Measurements from ENCODE around the gene MYH1.
"Not testable (repeated sequence)": the region's sequence is repeated elsewhere in the genome, so short reads cannot be mapped to it uniquely, and the experiment has no call there.

The MYH1 gene

DNA sequence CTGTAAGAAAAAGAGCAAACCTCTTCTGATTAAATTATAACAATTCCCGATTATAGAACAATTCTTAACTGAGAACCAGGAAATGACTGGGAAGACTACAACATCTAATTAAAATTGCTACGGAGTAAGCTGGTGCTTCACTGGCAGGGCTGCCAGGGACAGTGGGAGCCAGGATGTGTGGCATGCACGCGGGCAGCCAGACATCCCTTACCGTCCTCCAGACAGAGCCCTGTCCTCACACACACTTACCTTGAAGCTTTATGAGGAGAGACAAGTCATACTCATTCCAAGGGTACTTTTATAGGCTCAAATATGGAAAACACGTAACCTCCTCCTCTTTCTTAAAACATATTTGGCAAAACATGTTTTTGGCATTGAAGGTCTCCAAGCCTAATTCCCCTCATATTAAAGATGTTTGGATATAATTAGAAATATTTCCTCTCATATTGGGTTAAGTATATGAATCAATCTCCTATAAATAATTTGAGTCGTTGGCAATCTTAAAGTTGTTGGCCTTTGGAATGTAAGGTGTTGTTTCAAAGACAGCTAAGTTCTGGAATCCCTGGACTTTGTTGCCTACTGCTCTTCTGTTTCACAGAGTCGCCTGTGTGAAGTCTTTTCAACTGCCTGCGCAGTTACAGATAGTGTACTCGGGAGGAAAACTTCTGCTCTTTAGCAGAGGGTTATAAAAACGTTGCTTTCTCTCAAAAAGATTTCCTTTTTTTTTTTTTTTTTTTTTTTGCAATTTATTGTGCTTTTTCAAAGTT, at the start of gene MYH1:
MYH1 (minus strand) TSS at position 272 of the 767 bp plus-strand sequence. CDS start 1,900 bp downstream, outside the sequence.
- DNase-seq: no peak

DNA sequence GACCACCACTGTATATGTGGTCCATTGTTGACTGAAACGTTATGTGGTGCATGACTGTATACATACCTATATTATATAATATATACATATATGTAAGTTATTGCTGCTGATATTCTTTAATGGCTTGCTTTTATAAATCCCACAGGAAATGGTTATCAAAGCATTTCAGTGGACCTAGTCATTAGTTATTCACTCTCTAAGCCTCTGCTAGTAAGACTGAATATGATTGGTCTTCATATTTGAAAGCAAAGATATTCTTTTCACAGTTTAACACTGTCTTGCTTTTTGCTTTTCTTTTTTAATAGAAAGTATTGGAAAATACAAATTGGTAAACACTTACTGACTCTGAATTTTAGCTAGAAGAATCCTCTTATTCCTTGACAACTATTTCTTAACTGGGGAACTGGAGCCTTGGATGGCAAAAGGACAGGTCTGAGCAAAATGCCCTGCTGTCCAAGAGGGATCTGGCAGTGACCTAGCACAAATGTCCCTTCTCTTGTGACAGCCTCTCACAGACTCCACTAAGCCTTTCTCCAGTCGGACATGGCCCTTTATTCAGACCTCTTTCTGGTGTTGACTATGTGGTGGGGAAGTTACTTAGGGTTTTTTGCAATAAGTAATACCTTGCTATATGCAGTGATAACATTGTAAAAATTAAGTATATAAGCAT, 45.8 kb upstream of the MYH1 start:
- no peak for DNase-seq

DNA sequence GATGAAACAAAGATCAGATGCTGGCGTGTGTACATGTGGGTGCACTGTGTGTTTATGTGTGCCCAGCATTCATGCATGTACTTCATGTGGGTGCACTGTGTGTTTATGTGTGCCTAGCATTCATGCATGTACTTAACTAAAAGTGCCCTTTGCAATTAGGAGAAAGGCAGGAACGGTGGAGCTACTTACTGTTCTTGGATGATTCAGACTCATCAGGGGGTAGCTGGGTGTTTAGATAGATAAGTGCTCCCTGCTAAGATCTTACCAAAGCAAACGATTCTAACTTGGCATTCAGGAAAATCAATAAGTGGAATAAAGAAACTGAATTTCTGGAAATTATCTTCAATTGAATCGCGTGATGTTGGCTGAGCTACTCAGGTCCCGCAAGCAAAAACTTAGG, 39.7 kb upstream of the MYH1 start:
- DNase-seq: no peak

- no peak for DNase-seq
Observed at GRCh38 chr17:10557422-10557821, 39.1 kb upstream of the MYH1 start.

GRCh38 chr17:10556301-10557005, 38.1 kb upstream of the MYH1 start:
- DNase-seq: no peak

GRCh38 chr17:10550014-10550413, 31.7 kb upstream of the MYH1 start:
- DNase-seq: no peak

DNA sequence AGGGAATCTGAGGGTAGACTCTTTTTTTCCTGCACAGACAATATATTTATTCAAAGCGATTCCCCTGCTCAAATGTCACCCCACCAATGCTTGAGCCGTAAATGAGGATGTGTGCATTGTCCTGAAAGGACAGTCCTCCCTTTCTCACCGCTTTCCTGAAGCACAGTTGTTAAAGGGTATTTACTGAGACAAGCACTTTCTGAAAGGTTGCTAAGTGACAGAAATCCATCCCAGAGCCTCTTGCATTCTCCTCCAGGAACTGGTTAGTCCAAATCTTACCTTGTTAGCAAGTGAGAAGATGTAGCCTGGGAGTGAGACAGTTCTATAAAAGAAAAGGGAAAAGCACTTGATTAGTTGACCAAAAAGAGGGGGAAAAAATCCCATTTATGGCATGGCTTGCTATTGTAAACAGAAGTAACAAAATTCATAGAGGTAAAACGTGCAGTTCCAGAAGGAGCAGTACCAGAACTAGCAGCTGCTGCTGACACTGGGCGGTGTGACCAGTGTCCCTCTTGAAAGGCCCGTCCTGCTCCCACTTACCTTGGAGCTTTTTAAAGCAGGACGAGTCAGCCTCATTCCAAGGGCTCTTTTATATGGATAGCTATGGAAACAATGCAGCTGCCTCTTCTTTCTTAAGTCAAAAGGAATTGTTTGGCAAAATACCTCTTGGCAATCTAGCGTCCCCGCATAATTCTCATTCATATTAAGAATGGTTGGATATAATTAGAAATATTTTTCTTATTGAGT, 30.9 kb upstream of the MYH1 start, which contains the start of gene MYH2:
MYH2 (minus strand) TSS at position 563 of the 747 bp plus-strand sequence. CDS start 1,738 bp downstream, outside the sequence.
- no peak for DNase-seq

DNA sequence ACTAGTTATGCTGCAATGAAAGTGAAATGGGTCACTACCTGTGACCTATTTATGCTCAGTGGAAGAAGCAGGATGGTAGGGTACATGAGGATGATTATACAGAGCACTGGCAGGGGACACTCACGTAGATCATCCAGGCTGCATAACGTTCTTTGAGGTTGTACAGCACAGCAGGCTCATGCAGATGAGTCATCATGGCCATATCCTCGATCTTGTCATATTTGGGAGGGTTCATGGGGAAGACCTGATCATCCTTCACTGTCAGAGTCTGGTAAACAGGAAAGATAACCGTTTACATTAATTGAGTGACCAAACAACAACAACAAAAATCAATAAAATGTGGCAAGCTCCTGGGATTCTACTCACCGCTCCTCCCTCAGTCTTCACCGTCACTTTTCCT, 29.0 kb upstream of the MYH1 start:
- DNase-seq: no peak

DNA sequence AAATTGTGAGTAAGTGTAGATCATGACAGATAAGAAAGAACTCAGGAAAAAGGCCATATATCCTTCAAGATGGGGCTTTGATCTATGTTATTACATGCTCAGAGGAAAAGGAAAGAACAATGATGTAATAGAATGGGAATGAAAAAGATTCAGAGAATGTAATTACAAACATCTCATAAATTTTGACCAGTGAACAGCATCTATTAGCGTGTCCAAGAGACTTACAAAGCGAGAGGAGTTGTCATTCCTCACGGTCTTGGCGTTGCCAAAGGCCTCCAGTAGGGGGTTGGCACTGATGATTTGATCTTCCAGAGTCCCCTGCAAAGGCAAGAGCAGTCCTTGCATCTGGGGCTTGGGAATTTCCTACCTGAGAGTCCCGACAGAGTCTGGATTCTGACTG, 25.1 kb upstream of the MYH1 start:
- not testable (repeated sequence) for DNase-seq

DNA sequence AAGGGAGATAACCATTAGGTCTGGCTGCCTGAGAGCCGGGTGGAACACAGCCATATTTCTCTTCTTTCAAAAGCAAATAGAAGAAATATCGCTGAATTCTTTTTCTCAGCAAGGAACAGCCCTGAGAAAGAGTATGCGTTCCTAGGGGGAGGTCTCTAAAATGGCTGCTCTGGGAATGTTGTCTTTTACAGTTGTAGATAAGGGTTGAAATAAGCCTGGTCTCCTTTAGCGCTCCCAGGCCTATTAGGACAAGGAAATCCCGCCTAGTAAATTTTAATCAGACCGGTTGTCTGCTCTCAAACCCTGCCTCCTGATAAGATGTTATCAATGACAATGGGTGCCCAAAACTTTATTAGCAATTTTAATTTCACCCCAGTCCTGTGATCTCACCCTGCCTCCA, 22.8 kb upstream of the MYH1 start:
- DNase-seq: not testable (repeated sequence)

DNA sequence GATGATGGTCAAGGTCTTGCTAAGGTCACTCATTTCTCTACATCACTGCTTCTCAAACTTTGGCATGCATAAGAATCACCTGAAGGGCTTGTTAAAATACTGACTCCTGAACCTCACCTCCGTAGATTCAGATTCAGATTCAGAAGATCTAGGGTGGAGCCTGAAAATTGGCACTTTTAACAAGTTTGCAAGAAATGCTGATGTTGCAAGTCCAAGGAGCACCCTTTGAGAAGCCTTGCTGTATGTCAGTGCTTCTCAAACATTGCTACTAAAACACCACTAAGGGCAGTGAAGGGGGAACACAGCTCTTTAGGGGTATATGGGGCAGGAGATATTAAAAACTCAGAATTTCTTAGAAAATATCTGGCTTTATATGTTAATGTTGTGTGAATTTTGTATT, 13.7 kb upstream of the MYH1 start:
- no peak for DNase-seq

DNA sequence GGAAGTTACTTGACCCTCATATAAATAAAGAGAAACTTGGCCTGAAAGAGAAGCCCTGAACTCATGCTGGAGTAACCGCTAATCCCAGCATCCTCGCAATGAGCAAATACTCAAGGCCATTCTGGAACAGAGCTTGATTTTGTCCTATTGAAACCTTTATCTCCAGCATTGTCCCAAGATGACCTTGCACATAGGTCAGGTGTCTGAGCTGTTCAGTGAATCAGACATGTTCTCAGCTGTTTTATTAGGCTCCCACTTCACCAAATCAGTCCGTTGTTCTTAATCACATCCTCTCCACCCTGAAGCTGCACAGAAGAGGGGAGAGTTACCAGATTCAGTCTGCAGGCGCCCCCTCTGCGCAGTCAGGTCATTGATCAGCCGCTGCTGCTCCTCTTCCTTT, 9.1 kb upstream of the MYH1 start:
- no peak for DNase-seq

GRCh38 chr17:10526517-10526916, 8.2 kb upstream of the MYH1 start:
- no peak for DNase-seq

DNA sequence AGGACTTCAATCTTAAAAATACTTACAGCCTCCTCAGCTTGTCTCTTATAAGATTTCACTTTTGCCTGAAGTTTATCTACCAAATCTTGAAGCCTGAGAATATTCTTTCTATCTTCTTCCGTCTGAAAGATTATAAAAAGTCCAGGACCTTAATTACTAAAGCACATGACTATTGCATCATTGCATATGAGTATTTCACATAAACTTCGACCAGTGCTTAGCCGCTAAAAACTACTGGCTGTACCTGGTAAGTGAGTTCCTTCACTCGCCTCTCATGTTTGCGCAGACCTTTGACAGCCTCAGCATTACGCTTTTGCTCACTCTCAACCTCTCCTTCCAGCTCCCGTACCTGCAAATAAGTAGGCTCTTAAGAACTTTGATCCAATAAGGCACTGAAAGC, 4.7 kb upstream of the MYH1 start:
- no peak for DNase-seq

GRCh38 chr17:10521949-10522348, 3.6 kb upstream of the MYH1 start:
- DNase-seq: no peak

GRCh38 chr17:10516638-10517037, 1.7 kb downstream of the MYH1 start:
- DNase-seq: no peak

- no peak for DNase-seq
Observed at GRCh38 chr17:10516065-10516464, 2.3 kb downstream of the MYH1 start.

- no peak for DNase-seq
Observed at GRCh38 chr17:10513299-10514067, 4.9 kb downstream of the MYH1 start.

GRCh38 chr17:10512856-10513255, 5.5 kb downstream of the MYH1 start:
- no peak for DNase-seq

- DNase-seq: no peak
Observed at GRCh38 chr17:10499950-10500349, 18.4 kb downstream of the MYH1 start.

DNA sequence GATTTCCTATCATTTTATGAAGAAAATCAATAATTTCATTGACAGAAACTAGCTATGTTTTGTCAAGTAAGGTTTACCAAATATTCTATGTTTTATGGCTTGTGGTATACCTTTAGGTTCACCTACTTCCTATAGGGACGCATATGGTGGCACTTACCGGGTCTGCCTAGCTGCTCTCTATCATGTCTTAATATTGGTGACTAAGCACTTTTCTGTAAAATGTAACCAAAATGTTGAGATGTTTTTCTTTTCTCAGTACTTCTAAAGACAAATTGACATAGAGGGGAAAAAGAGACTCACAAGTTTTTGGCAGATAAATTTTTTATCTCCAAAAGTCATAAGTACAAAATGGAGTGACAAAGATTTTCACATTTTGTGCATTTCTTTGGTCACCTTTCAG, 26.3 kb downstream of the MYH1 start:
- no peak for DNase-seq

- DNase-seq: no peak
Observed at GRCh38 chr17:10482252-10482651, 36.1 kb downstream of the MYH1 start.
